ENCODE results near the gene RFX1.
"Not testable (repeated sequence)": the region's sequence is repeated elsewhere in the genome, so short reads cannot be mapped to it uniquely, and the experiment has no call there.

The RFX1 gene

GRCh38 chr19:14006085-14006765, at the start of gene RFX1:
RFX1 (minus strand) TSS chr19:14006320; CDS start chr19:13993843, 12,477 bp downstream.
- Histone ChIP-seq H3K9me3 (ENCODE audit: low read length) (no peaks in the 10 kb centered on the region), H3K4me1 (ENCODE audit: insufficient read depth, low read length) (peaks cover 26% of the 10 kb centered on the region), H3K27ac (ENCODE audit: low read depth, low read length) (peak within 1 kb of the TSS; percentile 95), H3K9ac (ENCODE audit: low read length) (peak within 1 kb of the TSS; percentile 84), H3K27me3 (ENCODE audit: control insufficient read depth in 1 of 2, insufficient read depth in 2 of 2, low read length in 2 of 2) (no peaks in the 10 kb centered on the region), H3K36me3 (ENCODE audit: insufficient read depth, low read length) (no peaks in the 10 kb centered on the region), H3K4me3 (ENCODE audit: low read depth in 1 of 2, low read length in 2 of 2) (peak within 1 kb of the TSS; percentile 90 to 94)

GRCh38 chr19:14055396-14055795, 49.3 kb upstream of the RFX1 start:
- H3K4me1 ChIP-seq (ENCODE audit: insufficient read depth, low read length), result peaks cover 9% of the 10 kb centered on the region
- no peak overlapping the region for H3K9ac ChIP-seq (ENCODE audit: low read length)
- H3K27ac ChIP-seq (ENCODE audit: low read depth, low read length), result no peak overlapping the region
- no peak overlapping the region for H3K4me3 ChIP-seq (ENCODE audit: low read depth in 1 of 2, low read length in 2 of 2)
- no peaks in the 10 kb centered on the region for H3K36me3 ChIP-seq (ENCODE audit: insufficient read depth, low read length)
- peaks cover 24 to 27% of the 10 kb centered on the region in 2 donors for H3K27me3 ChIP-seq (ENCODE audit: control insufficient read depth in 1 of 2, insufficient read depth in 2 of 2, low read length in 2 of 2)
- peaks cover 7% of the 10 kb centered on the region for H3K9me3 ChIP-seq (ENCODE audit: low read length)

GRCh38 chr19:14054721-14055120, 48.6 kb upstream of the RFX1 start:
- Histone ChIP-seq H3K9me3 (ENCODE audit: low read length) (peaks cover 7% of the 10 kb centered on the region), H3K4me1 (ENCODE audit: insufficient read depth, low read length) (peaks cover 9% of the 10 kb centered on the region), H3K36me3 (ENCODE audit: insufficient read depth, low read length) (no peaks in the 10 kb centered on the region), H3K9ac (ENCODE audit: low read length) (no peak overlapping the region), H3K4me3 (ENCODE audit: low read depth in 1 of 2, low read length in 2 of 2) (no peak overlapping the region), H3K27ac (ENCODE audit: low read depth, low read length) (no peak overlapping the region), H3K27me3 (ENCODE audit: control insufficient read depth in 1 of 2, insufficient read depth in 2 of 2, low read length in 2 of 2) (peaks cover 20% of the 10 kb centered on the region in 2 donors)

- no peak overlapping the region for H3K27ac ChIP-seq (ENCODE audit: low read depth, low read length)
- peaks cover 9% of the 10 kb centered on the region for H3K4me1 ChIP-seq (ENCODE audit: insufficient read depth, low read length)
- H3K27me3 ChIP-seq (ENCODE audit: control insufficient read depth in 1 of 2, insufficient read depth in 2 of 2, low read length in 2 of 2), result peaks cover 14 to 15% of the 10 kb centered on the region in 2 donors
- H3K9ac ChIP-seq (ENCODE audit: low read length), result no peak overlapping the region
- H3K9me3 ChIP-seq (ENCODE audit: low read length), result peaks cover 7% of the 10 kb centered on the region
- H3K4me3 ChIP-seq (ENCODE audit: low read depth in 1 of 2, low read length in 2 of 2), result no peak overlapping the region
- no peaks in the 10 kb centered on the region for H3K36me3 ChIP-seq (ENCODE audit: insufficient read depth, low read length)
Measured at GRCh38 chr19:14054099-14054498, 48.0 kb upstream of the RFX1 start.

GRCh38 chr19:14053500-14053899, 47.4 kb upstream of the RFX1 start:
- Histone ChIP-seq H3K27me3 (ENCODE audit: control insufficient read depth in 1 of 2, insufficient read depth in 2 of 2, low read length in 2 of 2) (peaks cover 8 to 9% of the 10 kb centered on the region in 2 donors), H3K9ac (ENCODE audit: low read length) (no peak overlapping the region), H3K4me1 (ENCODE audit: insufficient read depth, low read length) (peaks cover 5% of the 10 kb centered on the region), H3K9me3 (ENCODE audit: low read length) (peaks cover 7% of the 10 kb centered on the region), H3K36me3 (ENCODE audit: insufficient read depth, low read length) (no peaks in the 10 kb centered on the region), H3K27ac (ENCODE audit: low read depth, low read length) (no peak overlapping the region), H3K4me3 (ENCODE audit: low read depth in 1 of 2, low read length in 2 of 2) (no peak overlapping the region)

- peaks cover 7% of the 10 kb centered on the region for H3K9me3 ChIP-seq (ENCODE audit: low read length)
- H3K36me3 ChIP-seq (ENCODE audit: insufficient read depth, low read length), result no peaks in the 10 kb centered on the region
- no peak overlapping the region for H3K9ac ChIP-seq (ENCODE audit: low read length)
- H3K27me3 ChIP-seq (ENCODE audit: control insufficient read depth in 1 of 2, insufficient read depth in 2 of 2, low read length in 2 of 2), result peaks cover 3 to 4% of the 10 kb centered on the region in 2 donors
- peaks cover 3% of the 10 kb centered on the region for H3K4me1 ChIP-seq (ENCODE audit: insufficient read depth, low read length)
- H3K4me3 ChIP-seq (ENCODE audit: low read depth in 1 of 2, low read length in 2 of 2), result no peak overlapping the region
- H3K27ac ChIP-seq (ENCODE audit: low read depth, low read length), result no peak overlapping the region
Measured at GRCh38 chr19:14053032-14053431, 46.9 kb upstream of the RFX1 start.

- Histone ChIP-seq H3K27ac (ENCODE audit: low read depth, low read length) (no peak overlapping the region), H3K36me3 (ENCODE audit: insufficient read depth, low read length) (no peaks in the 10 kb centered on the region), H3K9me3 (ENCODE audit: low read length) (peaks cover 7% of the 10 kb centered on the region), H3K9ac (ENCODE audit: low read length) (no peak overlapping the region), H3K4me1 (ENCODE audit: insufficient read depth, low read length) (no peaks in the 10 kb centered on the region), H3K27me3 (ENCODE audit: control insufficient read depth in 1 of 2, insufficient read depth in 2 of 2, low read length in 2 of 2) (no peaks in the 10 kb centered on the region), H3K4me3 (ENCODE audit: low read depth in 1 of 2, low read length in 2 of 2) (no peak overlapping the region)
Measured at GRCh38 chr19:14052470-14052869, 46.4 kb upstream of the RFX1 start.

GRCh38 chr19:14051980-14052379, 45.9 kb upstream of the RFX1 start:
- Histone ChIP-seq H3K36me3 (ENCODE audit: insufficient read depth, low read length) (no peaks in the 10 kb centered on the region), H3K4me3 (ENCODE audit: low read depth in 1 of 2, low read length in 2 of 2) (no peak overlapping the region), H3K4me1 (ENCODE audit: insufficient read depth, low read length) (no peaks in the 10 kb centered on the region), H3K27ac (ENCODE audit: low read depth, low read length) (no peak overlapping the region), H3K27me3 (ENCODE audit: control insufficient read depth in 1 of 2, insufficient read depth in 2 of 2, low read length in 2 of 2) (no peaks in the 10 kb centered on the region), H3K9ac (ENCODE audit: low read length) (no peak overlapping the region), H3K9me3 (ENCODE audit: low read length) (peaks cover 7% of the 10 kb centered on the region)

- not testable (repeated sequence) for H3K4me1 ChIP-seq (ENCODE audit: insufficient read depth, low read length); H3K9me3 ChIP-seq (ENCODE audit: low read length); H3K27me3 ChIP-seq (ENCODE audit: control insufficient read depth in 1 of 2, insufficient read depth in 2 of 2, low read length in 2 of 2); H3K27ac ChIP-seq (ENCODE audit: low read depth, low read length); H3K9ac ChIP-seq (ENCODE audit: low read length); H3K36me3 ChIP-seq (ENCODE audit: insufficient read depth, low read length); H3K4me3 ChIP-seq (ENCODE audit: low read depth in 1 of 2, low read length in 2 of 2)
Measured at GRCh38 chr19:14050961-14051360, 44.8 kb upstream of the RFX1 start.

GRCh38 chr19:14050512-14050911, 44.4 kb upstream of the RFX1 start:
- no peak overlapping the region for H3K4me3 ChIP-seq (ENCODE audit: low read depth in 1 of 2, low read length in 2 of 2)
- H3K4me1 ChIP-seq (ENCODE audit: insufficient read depth, low read length), result no peaks in the 10 kb centered on the region
- no peak overlapping the region for H3K9ac ChIP-seq (ENCODE audit: low read length)
- no peaks in the 10 kb centered on the region for H3K36me3 ChIP-seq (ENCODE audit: insufficient read depth, low read length)
- H3K27me3 ChIP-seq (ENCODE audit: control insufficient read depth in 1 of 2, insufficient read depth in 2 of 2, low read length in 2 of 2), result no peaks in the 10 kb centered on the region
- no peak overlapping the region for H3K27ac ChIP-seq (ENCODE audit: low read depth, low read length)
- peaks cover 7% of the 10 kb centered on the region for H3K9me3 ChIP-seq (ENCODE audit: low read length)

GRCh38 chr19:14048443-14049153, 42.5 kb upstream of the RFX1 start:
- Histone ChIP-seq H3K27ac (ENCODE audit: low read depth, low read length) (no peak overlapping the region), H3K9me3 (ENCODE audit: low read length) (peaks cover 7% of the 10 kb centered on the region), H3K4me3 (ENCODE audit: low read depth in 1 of 2, low read length in 2 of 2) (no peak overlapping the region), H3K9ac (ENCODE audit: low read length) (no peak overlapping the region), H3K4me1 (ENCODE audit: insufficient read depth, low read length) (no peaks in the 10 kb centered on the region), H3K27me3 (ENCODE audit: control insufficient read depth in 1 of 2, insufficient read depth in 2 of 2, low read length in 2 of 2) (no peaks in the 10 kb centered on the region), H3K36me3 (ENCODE audit: insufficient read depth, low read length) (no peaks in the 10 kb centered on the region)

- not testable (repeated sequence) for H3K9ac ChIP-seq (ENCODE audit: low read length); H3K4me3 ChIP-seq (ENCODE audit: low read depth in 1 of 2, low read length in 2 of 2); H3K4me1 ChIP-seq (ENCODE audit: insufficient read depth, low read length); H3K27me3 ChIP-seq (ENCODE audit: control insufficient read depth in 1 of 2, insufficient read depth in 2 of 2, low read length in 2 of 2); H3K36me3 ChIP-seq (ENCODE audit: insufficient read depth, low read length); H3K27ac ChIP-seq (ENCODE audit: low read depth, low read length); H3K9me3 ChIP-seq (ENCODE audit: low read length)
Measured at GRCh38 chr19:14047866-14048265, 41.7 kb upstream of the RFX1 start.

Data from muscle layer of colon (tissue), 2 donors.